NB4 (cell line): Measurements from ENCODE around the gene ATP6V1F.

Source experiments
- CTCF ChIP-seq: IDR thresholded peaks from one replicate; pipeline ENCODE4 v1.5.1; 2012; ENCODE audit warnings: low read depth, low read length
- POLR2A ChIP-seq: IDR thresholded peaks from 2 replicates; pipeline ENCODE4 v1.6.1; 2011; ENCODE audit warnings: mild to moderate bottlenecking; ENCODE audit not compliant: insufficient read length; ENCODE audit errors: extremely low read depth

DNA sequence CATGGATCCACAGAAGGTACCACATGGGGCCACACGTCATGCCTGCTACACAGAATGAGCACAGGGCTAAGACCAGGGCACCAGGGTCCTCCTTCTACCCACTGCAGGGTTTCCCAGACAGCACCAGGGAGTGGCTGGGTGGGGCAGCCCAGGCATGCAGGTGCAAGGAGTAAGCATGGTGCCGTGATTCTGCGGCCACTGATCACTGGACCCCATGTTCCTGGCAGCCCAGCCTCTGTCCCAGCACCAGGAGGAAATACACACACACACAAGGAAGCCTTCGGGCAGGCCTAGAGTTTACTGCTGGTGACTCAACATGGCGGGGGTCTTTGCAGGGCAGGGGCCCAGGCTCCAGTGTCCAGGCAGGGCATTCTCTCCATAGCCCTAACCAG, 13.9 kb downstream of the ATP6V1F start:
- no peak for TF ChIP-seq POLR2A
- TF ChIP-seq CTCF: no peak
